H1 (cell line): ENCODE measurements around the gene POLR2L. TPM values are rescaled to one million over a fixed set of nuclear protein-coding genes. Genes with fewer than 3 reads are reported as not detected.

Experiments
- ASH2L ChIP-seq: fragments of 200-600, 300-600 bp; sonication (generic); IDR thresholded peaks from one replicate; pipeline ENCODE4 v1.7.1; 2017; ENCODE audit warnings: low read length
- BRCA1 ChIP-seq: IDR thresholded peaks from 2 replicates; pipeline ENCODE4 v1.6.1; 2012; ENCODE audit warnings: low read depth, low read length, improper control_type of control experiment
- CTCF ChIP-seq, 3 experiments: IDR thresholded peaks; 1 replicate in 2 of 3; 2 replicates in 1 of 3; pipeline versions ENCODE4 v1.5.1 to v1.6.1; 2011; ENCODE audit warnings: low read length in 3 of 3, mild to moderate bottlenecking in 3 of 3, inconsistent platforms in 2 of 3, low read depth in 1 of 3, moderate library complexity in 1 of 3; ENCODE audit not compliant: insufficient read depth in 1 of 3; ENCODE audit errors: control extremely low read depth in 1 of 3
- EP300 ChIP-seq, 2 experiments: IDR thresholded peaks; 1 replicate in 1 of 2; 2 replicates in 1 of 2; pipeline ENCODE4 v1.6.1; 2011 to 2012; ENCODE audit warnings: low read depth in 2 of 2, low read length in 2 of 2, mild to moderate bottlenecking in 2 of 2, borderline replicate concordance in 1 of 2, inconsistent platforms in 1 of 2, moderate library complexity in 1 of 2
- EZH2 ChIP-seq: fragments of 200-600 bp; sonication (generic); IDR thresholded peaks from 2 replicates; pipeline ENCODE4 v1.7.1; 2012; ENCODE audit warnings: low read depth, mild to moderate bottlenecking, moderate library complexity, low read length, inconsistent platforms; ENCODE audit not compliant: severe bottlenecking
- JUN ChIP-seq: IDR thresholded peaks from 2 replicates; pipeline ENCODE4 v1.6.1; 2011; ENCODE audit warnings: low read depth, mild to moderate bottlenecking, improper control_type of control experiment, low read length
- JUND ChIP-seq: IDR thresholded peaks from 2 replicates; pipeline ENCODE4 v1.6.1; 2011; ENCODE audit warnings: mild to moderate bottlenecking, improper control_type of control experiment, low read length
- KDM1A ChIP-seq: fragments of 200-600, 300-600 bp; sonication (generic); IDR thresholded peaks from 2 replicates; pipeline ENCODE4 v1.7.1; 2016; ENCODE audit warnings: mild to moderate bottlenecking, low read length, borderline replicate concordance
- MAX ChIP-seq: IDR thresholded peaks from 2 replicates; pipeline ENCODE4 v1.6.1; 2012; ENCODE audit warnings: inconsistent platforms
- NANOG ChIP-seq: IDR thresholded peaks from 2 replicates; pipeline ENCODE4 v1.6.1; 2011; ENCODE audit warnings: low read length, low read depth, mild to moderate bottlenecking, inconsistent platforms; ENCODE audit not compliant: insufficient read depth, poor library complexity, severe bottlenecking
- POU5F1 ChIP-seq: IDR thresholded peaks from 2 replicates; pipeline ENCODE4 v1.6.1; 2011; ENCODE audit warnings: low read depth, mild to moderate bottlenecking, low read length, moderate library complexity
- RAD21 ChIP-seq, 2 experiments: IDR thresholded peaks in 1 of 2; conservative IDR thresholded peaks in 1 of 2; 2 replicates each; pipeline ENCODE4 v1.6.1; 2011; ENCODE audit warnings: low read depth in 2 of 2, low read length in 2 of 2, improper control_type of control experiment in 1 of 2, inconsistent platforms in 1 of 2, mild to moderate bottlenecking in 1 of 2, moderate library complexity in 1 of 2
- RBBP5 ChIP-seq: IDR thresholded peaks from 2 replicates; pipeline ENCODE4 v1.7.1; 2012; ENCODE audit warnings: low read depth, mild to moderate bottlenecking, inconsistent platforms, low read length, moderate library complexity, borderline replicate concordance
- RNF2 ChIP-seq: fragments of 200-900, 300-1000 bp; sonication (generic); IDR thresholded peaks from 2 replicates; pipeline ENCODE4 v1.7.1; 2016; ENCODE audit warnings: borderline replicate concordance, low read depth, mild to moderate bottlenecking, antibody characterized with exemption, low read length; ENCODE audit not compliant: poor library complexity, severe bottlenecking; ENCODE audit errors: missing control alignments
- SIN3A ChIP-seq, 2 experiments: IDR thresholded peaks in 1 of 2; conservative IDR thresholded peaks in 1 of 2; 2 replicates each; pipeline ENCODE4 v1.6.1; 2011 to 2012; ENCODE audit warnings: low read length in 2 of 2, improper control_type of control experiment in 1 of 2, low read depth in 1 of 2, mild to moderate bottlenecking in 1 of 2
- SIRT6 ChIP-seq: IDR thresholded peaks from one replicate; pipeline ENCODE4 v1.7.1; 2012; ENCODE audit warnings: low read length, inconsistent platforms
- SIX5 ChIP-seq: IDR thresholded peaks from 2 replicates; pipeline ENCODE4 v1.6.1; 2011; ENCODE audit warnings: mild to moderate bottlenecking, low read depth, low read length
- SP4 ChIP-seq: IDR thresholded peaks from 2 replicates; pipeline ENCODE4 v1.6.1; 2012; ENCODE audit warnings: low read length, inconsistent platforms
- SRF ChIP-seq: IDR thresholded peaks from 2 replicates; pipeline ENCODE4 v1.6.1; 2011; ENCODE audit warnings: mild to moderate bottlenecking, low read depth, low read length, moderate library complexity
- TAF1 ChIP-seq: IDR thresholded peaks from 2 replicates; pipeline ENCODE4 v1.6.1; 2011; ENCODE audit warnings: mild to moderate bottlenecking, low read depth, low read length
- TBP ChIP-seq: IDR thresholded peaks from 2 replicates; pipeline ENCODE4 v1.6.1; 2011; ENCODE audit warnings: low read depth, low read length, improper control_type of control experiment
- polyA plus RNA-seq, 7 experiments: library from polyadenylated mRNA; depleted of rRNA in 3 of 7; stranded (reverse) in 5 of 7; unstranded in 2 of 7; fragments of >200 nt in 5 of 7; fragments of 200-250 nt in 2 of 7; gene quantifications; 1 replicate in 5 of 7; 2 replicates in 1 of 7; 4 replicates in 1 of 7; pipeline versions ENCODE4 v1.2.1 to v1.2.3, GENCODE V29; 2011 to 2013; ENCODE audit warnings: missing spikeins in 2 of 7, mixed read lengths in 2 of 7
- total RNA-seq: library from RNA; stranded (reverse); fragmentation: NEBNext Ultra II Directional; extraction: Animal tissue kit (Norgen Biotek cat#: 25700); gene quantifications from 2 replicates; pipeline ENCODE4 v1.2.1, GENCODE V29; 2021

POLR2L gene
- total and polyA plus RNA-seq, 2 of the 8 experiments (the other 6 are each of a cell fraction or from before 2014, with no cell fraction given): 140 to 151 TPM

- TF ChIP-seq RAD21 (IDR thresholded peaks at IDR 0.05 in 1 of 2, conservative IDR thresholded peaks at IDR 0.05 in 1 of 2; ENCODE audit: low read depth in 2 of 2, low read length in 2 of 2) (no peak), TBP (peak; percentile 95), NANOG (no peak), JUN (no peak), EZH2 (no peak), EP300 (IDR thresholded peaks at IDR 0.05; ENCODE audit: borderline replicate concordance in 1 of 2, low read depth in 2 of 2, low read length in 2 of 2) (peak in 1 of 2 experiments; percentile 98; a peak in 2 of 3 replicates), RNF2 (no peak), JUND (peak; percentile 95), SIX5 (no peak), SRF (no peak), POU5F1 (no peak), KDM1A (no peak), SP4 (no peak), TAF1 (peak; percentile 99), ASH2L (peak; percentile 28), BRCA1 (peak; percentile 51; the same call in 1 of the 2 replicates), SIN3A (conservative IDR thresholded peaks at IDR 0.05 in 1 of 2, IDR thresholded peaks at IDR 0.05 in 1 of 2; ENCODE audit: low read depth in 1 of 2, low read length in 2 of 2) (peak; percentile 91 to 94), SIRT6 (no peak), MAX (peak; percentile 92), CTCF (IDR thresholded peaks at IDR 0.05; ENCODE audit: control extremely low read depth in 1 of 3, insufficient read depth in 1 of 3, low read depth in 1 of 3, low read length in 3 of 3) (no peak), RBBP5 (0 out of 2 replicates have a peak, but pooled peaks have one; percentile 19)
Measured at GRCh38 chr11:842370-843002, at the start of gene POLR2L, which contains the start of gene TSPAN4 (continued).
